Measurements from ENCODE around the gene KRTAP2-4. TPM values are rescaled to one million over a fixed set of nuclear protein-coding genes. Genes with fewer than 3 reads are reported as not detected.
"Not testable (repeated sequence)": the region's sequence is repeated elsewhere in the genome, so short reads cannot be mapped to it uniquely, and the experiment has no call there.

Gene KRTAP2-4
- total and polyA plus RNA-seq, 11 donors = not detected

DNA sequence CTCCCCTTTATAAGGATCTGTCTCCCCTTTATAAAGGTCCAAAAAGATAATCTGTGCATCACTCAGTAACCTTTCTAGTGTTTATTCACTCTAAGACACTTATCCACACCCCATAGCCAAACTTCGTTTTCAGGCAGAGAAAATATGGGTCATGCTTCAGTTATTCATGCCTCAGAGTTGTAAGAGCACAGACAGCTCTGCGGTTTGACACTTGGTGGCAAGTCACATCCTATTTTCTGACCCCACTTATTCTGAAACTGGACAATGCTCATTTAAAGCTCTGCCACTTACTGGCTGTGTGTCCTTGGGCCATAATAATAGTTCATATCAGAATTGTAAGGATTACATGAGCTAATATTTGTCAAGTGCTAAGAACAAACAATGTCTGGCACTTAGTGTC, 16.6 kb downstream of the KRTAP2-4 start:
- WGBS, 4 donors = 49 to 64% (median 61%) methylated on average over 2 of the region's 2 CpGs
- Histone ChIP-seq H3K4me3 (no peak overlapping the region), H3K27me3 (peaks cover 0 to 49% (median 22%) of the 10 kb centered on the region in 9 donors), H3K9me3 (peaks cover 0 to 9% (median 0%) of the 10 kb centered on the region in 12 donors), H3K36me3 (no peaks in the 10 kb centered on the region), H3K27ac (no peak overlapping the region), H3K4me1 (no peaks in the 10 kb centered on the region)
- ATAC-seq (no peak), DNase-seq (no peak)
- intact Hi-C loops (cut with DNase I) = no loop called here
- TF ChIP-seq, protein P1, sequence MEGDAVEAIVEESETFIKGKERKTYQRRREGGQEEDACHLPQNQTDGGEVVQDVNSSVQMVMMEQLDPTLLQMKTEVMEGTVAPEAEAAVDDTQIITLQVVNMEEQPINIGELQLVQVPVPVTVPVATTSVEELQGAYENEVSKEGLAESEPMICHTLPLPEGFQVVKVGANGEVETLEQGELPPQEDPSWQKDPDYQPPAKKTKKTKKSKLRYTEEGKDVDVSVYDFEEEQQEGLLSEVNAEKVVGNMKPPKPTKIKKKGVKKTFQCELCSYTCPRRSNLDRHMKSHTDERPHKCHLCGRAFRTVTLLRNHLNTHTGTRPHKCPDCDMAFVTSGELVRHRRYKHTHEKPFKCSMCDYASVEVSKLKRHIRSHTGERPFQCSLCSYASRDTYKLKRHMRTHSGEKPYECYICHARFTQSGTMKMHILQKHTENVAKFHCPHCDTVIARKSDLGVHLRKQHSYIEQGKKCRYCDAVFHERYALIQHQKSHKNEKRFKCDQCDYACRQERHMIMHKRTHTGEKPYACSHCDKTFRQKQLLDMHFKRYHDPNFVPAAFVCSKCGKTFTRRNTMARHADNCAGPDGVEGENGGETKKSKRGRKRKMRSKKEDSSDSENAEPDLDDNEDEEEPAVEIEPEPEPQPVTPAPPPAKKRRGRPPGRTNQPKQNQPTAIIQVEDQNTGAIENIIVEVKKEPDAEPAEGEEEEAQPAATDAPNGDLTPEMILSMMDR (IDR thresholded peaks at IDR 0.05) = no peak
- no peak for TF ChIP-seq POLR2A (IDR thresholded peaks at IDR 0.05)

DNA sequence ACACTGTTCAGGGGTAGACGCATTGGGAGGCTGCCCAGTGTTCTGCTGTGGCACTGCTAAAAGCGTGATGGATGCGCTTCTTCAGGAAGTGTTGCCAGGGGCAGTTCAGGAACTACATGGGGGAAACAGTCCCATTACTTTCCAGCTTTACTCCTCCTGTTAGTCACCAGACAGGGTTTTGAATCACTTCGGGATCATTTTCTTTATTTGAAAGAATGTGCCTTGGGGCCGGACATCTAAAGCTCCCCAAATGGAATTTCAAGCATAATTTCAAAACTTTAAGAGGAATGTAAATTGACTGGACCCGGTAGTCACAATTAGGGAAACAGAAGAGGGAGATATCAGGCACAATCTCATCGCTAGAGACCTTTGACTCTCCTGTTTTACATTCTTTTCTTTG, 17.2 kb downstream of the KRTAP2-4 start:
- ATAC-seq (no peak), DNase-seq (no peak)
- H3K27me3 ChIP-seq = peaks cover 0 to 49% (median 22%) of the 10 kb centered on the region in 9 donors
- H3K27ac ChIP-seq = no peak overlapping the region
- no peaks in the 10 kb centered on the region for H3K4me1 ChIP-seq
- no peak for TF ChIP-seq POLR2A (IDR thresholded peaks at IDR 0.05)
- TF ChIP-seq, protein P1 (IDR thresholded peaks at IDR 0.05) = no peak
- 72 to 77% (median 73%) methylated on average over 7 of the region's 7 CpGs for WGBS, 4 donors
- H3K9me3 ChIP-seq = peaks cover 0 to 6% (median 0%) of the 10 kb centered on the region in 12 donors
- intact Hi-C loops (cut with DNase I) = no loop called here
- H3K36me3 ChIP-seq = no peaks in the 10 kb centered on the region
- H3K4me3 ChIP-seq = no peak overlapping the region

DNA sequence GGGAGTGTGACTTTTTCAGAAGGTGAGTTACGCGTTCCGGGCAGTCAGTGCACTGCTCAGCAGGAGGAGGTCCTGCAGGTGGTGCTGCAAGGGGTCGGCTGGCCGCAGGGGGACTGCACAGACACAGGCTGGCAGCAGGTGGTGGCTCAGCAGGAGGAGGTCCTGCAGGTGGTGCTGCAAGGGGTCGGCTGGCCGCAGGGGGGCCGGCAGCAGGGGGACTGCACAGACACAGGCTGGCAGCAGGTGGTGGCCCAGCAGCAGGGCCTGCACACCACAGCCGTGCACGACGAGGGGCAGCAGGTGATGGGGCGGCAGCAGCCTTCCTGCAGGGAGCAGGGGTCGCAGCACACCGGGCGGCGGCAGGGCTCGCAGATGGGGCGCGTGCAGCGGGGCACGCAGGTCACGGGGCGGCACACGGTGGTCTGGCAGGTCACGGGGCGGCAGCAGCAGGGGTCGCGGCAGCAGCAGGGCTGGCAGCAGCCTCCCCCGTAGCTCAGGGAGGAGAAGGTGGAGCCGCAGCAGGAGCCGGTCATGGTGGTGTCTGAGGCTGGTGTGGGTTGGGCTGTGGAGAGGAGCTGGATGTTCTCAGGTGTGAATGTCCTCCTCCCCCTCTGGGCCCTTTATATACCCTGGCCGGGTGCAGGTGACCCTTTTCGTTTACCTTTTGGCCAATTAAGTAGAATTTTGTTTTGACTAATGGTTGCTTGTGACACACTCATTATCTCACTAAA, 18.8 kb downstream of the KRTAP2-4 start, which contains the start of gene KRTAP2-1:
Gene KRTAP2-1 (minus strand): TSS at position 582 of the 731 bp plus-strand sequence. CDS start 49 bp downstream, at position 533.
- H3K4me1 ChIP-seq; H3K27ac ChIP-seq; H3K4me3 ChIP-seq; H3K9me3 ChIP-seq; DNase-seq; H3K36me3 ChIP-seq; intact Hi-C loops (cut with DNase I): not testable (repeated sequence)
- H3K27me3 ChIP-seq = peaks cover 0 to 49% (median 22%) of the 10 kb centered on the region in 9 donors
- 33 to 67% (median 45%) methylated on average over 8 to 10 of the region's 33 CpGs for WGBS, 4 donors
- ATAC-seq = peak in 1 of 4 donors; percentile 24

DNA sequence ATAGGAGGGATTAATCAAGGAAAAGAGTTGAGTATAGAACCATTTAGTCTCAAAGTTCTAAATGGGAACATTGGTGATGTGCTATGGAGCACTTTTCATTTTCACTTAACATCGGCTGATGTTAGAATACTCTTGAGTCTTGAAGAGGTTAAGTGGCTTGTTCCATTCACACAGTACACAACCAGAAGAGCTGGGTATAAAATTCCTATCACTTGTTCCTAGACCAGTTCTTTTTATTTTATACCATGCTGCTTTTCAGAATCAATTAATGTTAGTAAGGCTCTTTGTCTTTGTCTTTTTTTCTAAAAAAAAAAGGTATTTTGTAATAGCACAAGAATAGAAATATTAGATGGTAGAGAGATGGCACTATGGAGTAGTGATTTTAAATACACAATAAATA, 22.7 kb downstream of the KRTAP2-4 start:
- TF ChIP-seq, protein P1 (IDR thresholded peaks at IDR 0.05) = no peak
- TF ChIP-seq POLR2A (IDR thresholded peaks at IDR 0.05) = no peak
- intact Hi-C loops (cut with DNase I) = no loop called here
- no peak for ATAC-seq

DNA sequence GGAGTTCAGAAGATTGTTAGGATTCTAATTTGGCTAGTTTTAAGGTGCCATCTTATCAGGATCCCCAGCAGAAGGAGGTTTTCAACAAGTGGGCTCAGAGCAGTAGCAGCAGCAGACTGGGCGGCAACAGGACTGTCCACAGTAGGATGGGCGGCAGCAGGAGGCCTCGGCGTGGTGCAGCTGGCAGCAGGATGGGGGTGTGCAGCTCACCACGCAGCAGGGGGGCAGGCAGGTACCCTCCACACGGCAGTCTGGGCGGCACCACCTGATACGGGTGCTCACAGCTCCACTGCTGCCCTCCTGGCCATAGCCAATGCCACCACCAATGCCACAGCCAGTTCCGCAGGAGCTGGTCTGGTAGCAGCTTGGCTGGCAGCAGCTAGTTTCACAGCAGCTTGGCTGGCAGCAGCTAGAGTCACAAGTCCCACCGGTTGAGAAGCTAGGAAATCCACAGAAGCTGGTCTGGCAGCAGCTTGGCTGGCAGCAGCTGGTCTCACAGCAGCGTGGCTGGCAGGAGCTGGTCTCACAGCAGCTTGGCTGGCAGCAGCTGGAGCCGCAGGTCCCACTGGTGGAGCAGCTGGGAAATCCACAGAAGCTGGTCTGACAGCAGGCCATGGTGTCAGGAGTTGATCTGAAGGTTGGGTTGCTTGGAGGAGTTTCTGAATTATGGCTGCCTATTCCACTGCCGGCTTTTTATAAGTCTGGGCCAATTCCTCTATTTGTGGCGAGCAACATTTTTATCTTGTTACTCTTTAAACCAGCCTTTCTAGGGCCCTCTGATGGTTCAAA, 24.7 kb downstream of the KRTAP2-4 start, which contains the start of gene KRTAP1-1:
Gene KRTAP1-1 (minus strand): TSS at position 668 of the 789 bp plus-strand sequence. CDS start 53 bp downstream, at position 615.
- DNase-seq = peak in 1 of 5 donors; percentile 39
- H3K9me3 ChIP-seq; ATAC-seq; H3K4me1 ChIP-seq; H3K36me3 ChIP-seq; H3K4me3 ChIP-seq; intact Hi-C loops (cut with DNase I); H3K27ac ChIP-seq: not testable (repeated sequence)
- WGBS, 4 donors = 61 to 79% (median 71%) methylated on average over 10 to 14 of the region's 14 CpGs
- H3K27me3 ChIP-seq = peaks cover 0 to 11% (median 3%) of the 10 kb centered on the region in 9 donors

More for the DNA sequence above, 22.7 kb downstream of the KRTAP2-4 start:
- 92 to 99% (median 98%) methylated on average over 1 of the region's 1 CpG for WGBS, 4 donors
- Histone ChIP-seq H3K9me3 (peaks cover 0 to 6% (median 0%) of the 10 kb centered on the region in 12 donors), H3K27me3 (peaks cover 0 to 21% (median 8%) of the 10 kb centered on the region in 9 donors), H3K27ac (no peak overlapping the region), H3K4me3 (no peak overlapping the region), H3K36me3 (no peaks in the 10 kb centered on the region), H3K4me1 (no peaks in the 10 kb centered on the region)
- DNase-seq = no peak
